HepG2 (cell line): ENCODE data around the gene CAMK2N2. TPM values are rescaled to one million over a fixed set of nuclear protein-coding genes. Genes with fewer than 3 reads are reported as not detected.

Source experiments
- ATAC-seq: fragments of 200-7000 bp; cut with Tn5 transposase; 3 replicates; pipeline ENCODE4 v1.9.1; 2020; ENCODE audit warnings: mild to moderate bottlenecking, moderate library complexity
- BruUV-seq: library from RNA; stranded (reverse); fragments of 400-500 nt; replicated peaks from 2 replicates; lab custom pipeline; 2021; lab: Mats Ljungman, UMichigan
- CTCF ChIA-PET: fragments of 300-600 bp; formaldehyde crosslinking; extraction: SDS; loops from one replicate; lab custom pipeline; 2021; ENCODE audit warnings: low total read pairs, inconsistent platforms, low intra/inter-chr PET ratio; lab: Yijun Ruan, JAX
- POLR2A ChIA-PET: fragments of 350-600 bp; sonication (Branson Sonifier 250); formaldehyde crosslinking; loops from one replicate; lab custom pipeline; 2020; ENCODE audit warnings: antibody characterized with exemption, inconsistent platforms; lab: Yijun Ruan, JAX
- DNase-seq: peaks from one replicate; pipeline ENCODE4 v3.0.0-alpha.2; 2015; ENCODE audit warnings: low spot score
- FAIRE-seq: peaks from 3 replicates; lab custom pipeline; 2011; peaks lifted over from hg19 to GRCh38; lab: Jason Lieb, UNC
- H2AFZ ChIP-seq: one replicate; pipeline ENCODE4 v1.6.1; 2011; ENCODE audit warnings: low read length, inconsistent platforms
- H3K27ac ChIP-seq: fragments of 300-600 bp; 3 replicates; pipeline ENCODE4 v1.8.0; 2011; ENCODE audit warnings: mixed run types, mild to moderate bottlenecking, mixed read lengths, low read length, inconsistent platforms; ENCODE audit not compliant: insufficient read depth; ENCODE audit errors: extremely low read length
- H3K27me3 ChIP-seq, 2 experiments: fragments of 200-600 bp in 1 of 2; 2 replicates in 1 of 2; 3 replicates in 1 of 2; pipeline versions ENCODE4 v1.6.0 to v1.8.0; 2011; ENCODE audit warnings: low read length in 2 of 2, mild to moderate bottlenecking in 2 of 2, moderate library complexity in 2 of 2, inconsistent platforms in 1 of 2; ENCODE audit not compliant: insufficient read depth in 2 of 2, control insufficient read depth in 1 of 2
- H3K36me3 ChIP-seq, 2 experiments: fragments of 200-600 bp in 1 of 2; replicated peaks in 1 of 2; 2 replicates in 1 of 2; 3 replicates in 1 of 2; pipeline versions ENCODE4 v1.5.1 to v1.8.0; 2011; ENCODE audit warnings: low read length in 2 of 2, inconsistent platforms in 1 of 2; ENCODE audit not compliant: insufficient read depth in 2 of 2, control insufficient read depth in 1 of 2
- H3K4me1 ChIP-seq: 2 replicates; pipeline ENCODE4 v1.5.1; 2012; ENCODE audit warnings: low read length, inconsistent platforms; ENCODE audit not compliant: insufficient read depth
- H3K4me2 ChIP-seq: 2 replicates; pipeline ENCODE4 v1.6.0; 2011; ENCODE audit warnings: low read depth, low read length, inconsistent platforms
- H3K4me3 ChIP-seq, 3 experiments: fragments of 200-600 bp in 1 of 3; sonication (generic), shearing (Covaris generic) in 1 of 3; replicated peaks in 1 of 3; 2 replicates each; pipeline ENCODE4 v1.5.1; 2011 to 2016; ENCODE audit warnings: low read length in 3 of 3, inconsistent platforms in 2 of 3, low read depth in 2 of 3, mild to moderate bottlenecking in 2 of 3, control low read depth in 1 of 3, mixed read lengths in 1 of 3; ENCODE audit not compliant: insufficient read depth in 1 of 3
- H3K79me2 ChIP-seq: one replicate; pipeline ENCODE4 v1.6.1; 2011; ENCODE audit warnings: low read length, inconsistent platforms; ENCODE audit not compliant: insufficient read depth
- H3K9ac ChIP-seq: 2 replicates; pipeline ENCODE4 v1.6.0; 2011; ENCODE audit warnings: mild to moderate bottlenecking, low read depth, low read length, inconsistent platforms; ENCODE audit not compliant: insufficient read depth
- H3K9me3 ChIP-seq: 2 replicates; pipeline ENCODE4 v1.5.1; 2012; ENCODE audit warnings: mild to moderate bottlenecking, low read length
- H4K20me1 ChIP-seq: 2 replicates; pipeline ENCODE4 v1.6.0; 2011; ENCODE audit warnings: inconsistent platforms, mild to moderate bottlenecking, low read length, moderate library complexity; ENCODE audit not compliant: insufficient read depth
- WIZ ChIP-seq: sonication (generic); formaldehyde crosslinking; IDR thresholded peaks from 2 replicates; pipeline ENCODE4 v1.5.1; 2020; ENCODE audit warnings: mild to moderate bottlenecking, missing genetic modification reagents
- WGBS: methylation state at CpG from one replicate; pipeline ENCODE4 v1.1.6; 2017; ENCODE audit warnings: low lambda C conversion rate; 5-methylcytosine and 5-hydroxymethylcytosine counted together
- in situ Hi-C: cut with HindIII; loops from 2 replicates; pipeline ENCODE4 v1.10.0; 2017; ENCODE audit warnings: low pct_unique_long_range_greater_than_20kb; ENCODE audit not compliant: extremely low pct_ligation_motif_present
- intact Hi-C: fragments of 100-400 bp; cut with micrococcal nuclease; formaldehyde crosslinking; loops from one replicate; pipeline ENCODE4 v1.10.0; 2022; ENCODE audit not compliant: unreplicated experiment
- polyA plus RNA-seq, 8 experiments: library from polyadenylated mRNA; depleted of rRNA in 3 of 8; stranded (reverse) in 7 of 8; unstranded in 1 of 8; fragments of >200 nt; fragmentation: Illumina TruSeq in 4 of 8; extraction: Trizol in 4 of 8; gene quantifications; 2 replicates each; pipeline versions ENCODE4 v1.2.1 to v1.2.3, GENCODE V29; 2011 to 2016; ENCODE audit warnings: low read depth in 4 of 8, missing spikeins in 1 of 8, mixed read lengths in 1 of 8; ENCODE audit not compliant: insufficient read depth in 1 of 8
- total RNA-seq, 5 experiments: library from RNA; depleted of rRNA; stranded (reverse); fragments of >200 nt; fragmentation: Illumina TruSeq; extraction: Trizol; gene quantifications; 2 replicates each; pipeline ENCODE4 v1.2.3, GENCODE V29; 2016; ENCODE audit warnings: low read depth in 1 of 5
- TF ChIP-seq, protein P1 (sequence below): sonication (generic); formaldehyde crosslinking; IDR thresholded peaks from 2 replicates; pipeline ENCODE4; 2020; ENCODE audit warnings: missing genetic modification reagents, mild to moderate bottlenecking, borderline replicate concordance

The CAMK2N2 gene
- total and polyA plus RNA-seq, 2 of the 13 experiments (the other 11 are each of a cell fraction or from before 2014, with no cell fraction given): 0.12 to 0.27 TPM

DNA sequence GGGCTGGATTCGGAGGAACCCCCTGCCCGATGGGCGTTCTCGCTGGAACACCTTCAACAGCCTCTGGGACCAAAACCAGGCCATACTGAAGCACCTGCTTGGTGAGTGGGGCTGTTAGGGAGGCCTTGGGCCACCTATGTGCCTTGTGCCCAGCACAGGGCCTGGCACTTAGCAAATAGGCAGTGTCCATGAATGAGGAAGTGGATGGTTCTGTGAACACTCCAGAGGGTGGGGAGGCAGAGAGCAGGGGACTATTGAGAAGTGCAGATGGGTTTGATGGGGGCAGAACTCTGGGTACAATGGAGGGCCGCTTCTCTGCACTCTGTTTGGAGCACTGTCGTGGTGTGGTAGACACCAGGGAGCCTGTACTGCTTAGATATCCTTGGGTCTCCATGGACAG is 16.0 kb upstream of the CAMK2N2 start:
- Histone ChIP-seq H3K79me2 (no peaks in the 10 kb centered on the region), H4K20me1 (no peaks in the 10 kb centered on the region), H3K4me2 (no peak overlapping the region), H3K4me1 (no peaks in the 10 kb centered on the region), H2AFZ (no peak overlapping the region), H3K9ac (no peak overlapping the region), H3K4me3 (no peak overlapping the region), H3K27me3 (peaks cover 9 to 55% of the 10 kb centered on the region in 2 experiments; a peak in 4 of 5 replicates), H3K9me3 (no peaks in the 10 kb centered on the region), H3K27ac (no peak overlapping the region), H3K36me3 (no peaks in the 10 kb centered on the region)
- FAIRE-seq: no peak
- intact Hi-C loops (no loop called here), in situ Hi-C loops (no loop called here)
- BruUV-seq: no TSS peak
- ATAC-seq: peak; percentile 43; the same call in 2 of the 3 replicates
- ChIA-PET CTCF (no interaction called here), POLR2A (no interaction called here)
- no peak for DNase-seq
- TF ChIP-seq WIZ (CRISPR knock-in tag): no peak
- no CpG with 5 or more reads among the region's 6 CpGs for WGBS

DNA sequence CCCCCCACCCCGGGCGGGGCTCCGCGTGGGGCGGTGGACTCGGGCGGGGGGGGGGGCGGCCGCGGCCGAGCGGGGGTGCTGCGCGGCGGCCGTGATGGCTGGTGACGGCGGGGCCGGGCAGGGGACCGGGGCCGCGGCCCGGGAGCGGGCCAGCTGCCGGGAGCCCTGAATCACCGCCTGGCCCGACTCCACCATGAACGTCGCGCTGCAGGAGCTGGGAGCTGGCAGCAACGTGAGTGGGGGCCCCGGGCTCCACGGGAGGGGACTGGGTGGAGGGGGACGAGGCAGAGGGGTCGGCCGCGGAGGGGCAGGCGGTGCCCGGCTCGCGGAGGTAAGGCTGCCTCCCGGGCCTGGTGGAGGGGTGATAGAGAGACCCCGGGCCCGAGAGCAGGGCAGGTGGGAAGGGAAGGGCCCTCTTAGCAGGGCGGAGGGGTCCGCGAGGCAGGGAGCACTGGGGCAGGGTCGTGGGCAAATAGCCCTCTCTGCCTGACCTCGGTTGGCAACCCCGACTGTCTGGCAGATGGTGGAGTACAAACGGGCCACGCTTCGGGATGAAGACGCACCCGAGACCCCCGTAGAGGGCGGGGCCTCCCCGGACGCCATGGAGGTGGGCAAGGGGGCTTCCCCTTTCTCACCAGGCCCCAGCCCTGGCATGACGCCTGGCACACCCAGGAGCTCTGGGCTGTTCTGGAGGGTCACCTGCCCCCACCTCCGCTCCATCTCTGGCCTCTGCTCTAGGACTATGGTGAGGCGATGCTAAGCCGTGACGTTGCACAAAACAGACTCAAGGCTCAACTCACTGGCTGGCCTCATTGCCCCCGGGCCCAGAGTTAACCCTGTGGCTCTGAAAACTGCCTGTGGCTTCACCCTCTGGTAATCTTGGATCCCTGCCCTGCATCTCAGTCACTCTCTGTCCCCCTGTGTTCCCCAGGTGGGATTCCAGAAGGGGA is 14.9 kb upstream of the CAMK2N2 start, which contains the start of gene ECE2:
ECE2 (plus strand) TSS at position 62 of the 950 bp plus-strand sequence; CDS start at position 194, 132 bp downstream.
- FAIRE-seq: no peak
- POLR2A ChIA-PET: no interaction called here
- BruUV-seq: no TSS peak

More for the DNA sequence above, 14.9 kb upstream of the CAMK2N2 start, which contains the start of gene ECE2:
- Histone ChIP-seq H3K27ac (no peak within 1 kb of the TSS), H3K79me2 (no peaks in the 10 kb centered on the region), H2AFZ (no peak within 1 kb of the TSS), H3K4me1 (no peaks in the 10 kb centered on the region)
- WGBS: 31% methylated on average over 30 of the region's 65 CpGs
- peak; percentile 31; the same call in 2 of the 3 replicates for ATAC-seq
- TF ChIP-seq, protein P1, sequence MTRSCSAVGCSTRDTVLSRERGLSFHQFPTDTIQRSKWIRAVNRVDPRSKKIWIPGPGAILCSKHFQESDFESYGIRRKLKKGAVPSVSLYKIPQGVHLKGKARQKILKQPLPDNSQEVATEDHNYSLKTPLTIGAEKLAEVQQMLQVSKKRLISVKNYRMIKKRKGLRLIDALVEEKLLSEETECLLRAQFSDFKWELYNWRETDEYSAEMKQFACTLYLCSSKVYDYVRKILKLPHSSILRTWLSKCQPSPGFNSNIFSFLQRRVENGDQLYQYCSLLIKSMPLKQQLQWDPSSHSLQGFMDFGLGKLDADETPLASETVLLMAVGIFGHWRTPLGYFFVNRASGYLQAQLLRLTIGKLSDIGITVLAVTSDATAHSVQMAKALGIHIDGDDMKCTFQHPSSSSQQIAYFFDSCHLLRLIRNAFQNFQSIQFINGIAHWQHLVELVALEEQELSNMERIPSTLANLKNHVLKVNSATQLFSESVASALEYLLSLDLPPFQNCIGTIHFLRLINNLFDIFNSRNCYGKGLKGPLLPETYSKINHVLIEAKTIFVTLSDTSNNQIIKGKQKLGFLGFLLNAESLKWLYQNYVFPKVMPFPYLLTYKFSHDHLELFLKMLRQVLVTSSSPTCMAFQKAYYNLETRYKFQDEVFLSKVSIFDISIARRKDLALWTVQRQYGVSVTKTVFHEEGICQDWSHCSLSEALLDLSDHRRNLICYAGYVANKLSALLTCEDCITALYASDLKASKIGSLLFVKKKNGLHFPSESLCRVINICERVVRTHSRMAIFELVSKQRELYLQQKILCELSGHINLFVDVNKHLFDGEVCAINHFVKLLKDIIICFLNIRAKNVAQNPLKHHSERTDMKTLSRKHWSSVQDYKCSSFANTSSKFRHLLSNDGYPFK (CRISPR knock-in tag): no peak
- TF ChIP-seq, all 625 proteins: peak for 0
- no peak for DNase-seq
- no peak within 1 kb of the TSS for H3K4me3 ChIP-seq
- no peaks in the 10 kb centered on the region for H3K9me3 ChIP-seq
- in situ Hi-C loops (no loop called here), intact Hi-C loops (no loop called here)
- no peak within 1 kb of the TSS for H3K4me2 ChIP-seq
- H3K9ac ChIP-seq: no peak within 1 kb of the TSS
- no peaks in the 10 kb centered on the region for H3K36me3 ChIP-seq
- H4K20me1 ChIP-seq: no peaks in the 10 kb centered on the region
- CTCF ChIA-PET: no interaction called here
- H3K27me3 ChIP-seq: peaks cover 9 to 50% of the 10 kb centered on the region in 2 experiments; a peak in 4 of 5 replicates
